H1 (cell line): ENCODE results near the gene NMRAL1. TPM values are rescaled to one million over a fixed set of nuclear protein-coding genes. Genes with fewer than 3 reads are reported as not detected.

Experiments
- CTCF ChIA-PET: fragments of 300-600 bp; sonication (Branson Sonifier 250); formaldehyde crosslinking; loops from one replicate; lab custom pipeline; 2021; ENCODE audit not compliant: partially characterized antibody; lab: Charles Lee
- POLR2A ChIA-PET: fragments of 300-600 bp; sonication (Branson Sonifier 250); formaldehyde crosslinking; loops from one replicate; lab custom pipeline; 2021; ENCODE audit warnings: inconsistent platforms; ENCODE audit not compliant: partially characterized antibody; lab: Charles Lee
- DNase-seq, 2 experiments: peaks; one replicate each; pipeline versions ENCODE4 v3.0.0 to v3.0.0-alpha.2; 2010 to 2022; ENCODE audit warnings: low spot score in 2 of 2, low read depth in 1 of 2, mixed read lengths in 1 of 2
- FAIRE-seq: peaks from 2 replicates; lab custom pipeline; 2011; peaks lifted over from hg19 to GRCh38; lab: Jason Lieb, UNC
- H2AFZ ChIP-seq: 2 replicates; pipeline ENCODE4 v1.8.1; 2012; ENCODE audit warnings: low read length, inconsistent platforms
- H2AK5ac ChIP-seq: 2 replicates; pipeline ENCODE4 v1.6.1; 2013; ENCODE audit warnings: low read depth, low read length
- H2BK120ac ChIP-seq: replicated peaks from 2 replicates; pipeline ENCODE3; 2013; ENCODE audit warnings: low read depth, low read length, inconsistent platforms
- H2BK12ac ChIP-seq: 2 replicates; pipeline ENCODE4 v1.6.1; 2013; ENCODE audit warnings: low read depth, low read length
- H2BK15ac ChIP-seq: 2 replicates; pipeline ENCODE4 v1.6.1; 2013; ENCODE audit warnings: low read length
- H2BK20ac ChIP-seq: 2 replicates; pipeline ENCODE4 v1.6.1; 2013; ENCODE audit warnings: low read length
- H2BK5ac ChIP-seq: 2 replicates; pipeline ENCODE4 v1.6.1; 2013; ENCODE audit warnings: low read depth, low read length
- H3K14ac ChIP-seq: 2 replicates; pipeline ENCODE4 v1.6.1; 2013; ENCODE audit warnings: inconsistent platforms; ENCODE audit not compliant: insufficient read length
- H3K18ac ChIP-seq: 2 replicates; pipeline ENCODE4 v1.6.1; 2013; ENCODE audit warnings: low read length; ENCODE audit errors: extremely low read depth
- H3K23ac ChIP-seq: 2 replicates; pipeline ENCODE4 v1.6.1; 2013; ENCODE audit warnings: inconsistent platforms; ENCODE audit not compliant: insufficient read length
- H3K23me2 ChIP-seq: 2 replicates; pipeline ENCODE4 v1.6.1; 2013; ENCODE audit warnings: low read depth, low read length
- H3K27ac ChIP-seq: 2 replicates; pipeline ENCODE4 v1.6.1; 2011; ENCODE audit warnings: low read depth, low read length, inconsistent platforms
- H3K27me3 ChIP-seq, 4 experiments: replicated peaks in 1 of 4; 1 replicate in 1 of 4; 2 replicates in 3 of 4; pipeline versions ENCODE4 v1.6.1 to v1.8.1; 2011 to 2013; ENCODE audit warnings: low read length in 3 of 4, mild to moderate bottlenecking in 3 of 4, inconsistent platforms in 2 of 4, mixed read lengths in 2 of 4, moderate library complexity in 1 of 4; ENCODE audit not compliant: control insufficient read depth in 3 of 4, insufficient read depth in 3 of 4; ENCODE audit errors: extremely low read depth in 1 of 4
- H3K36me3 ChIP-seq, 4 experiments: 2 replicates each; pipeline versions ENCODE4 v1.6.1 to v1.8.1; 2011 to 2013; ENCODE audit warnings: mild to moderate bottlenecking in 4 of 4, low read length in 3 of 4, moderate library complexity in 2 of 4, control low read depth in 1 of 4, inconsistent platforms in 1 of 4; ENCODE audit not compliant: insufficient read depth in 4 of 4, control insufficient read depth in 2 of 4
- H3K4ac ChIP-seq: replicated peaks from 2 replicates; pipeline ENCODE3; 2013; ENCODE audit warnings: low read length, low read depth, mixed read lengths, inconsistent platforms; ENCODE audit not compliant: insufficient read length
- H3K4me1 ChIP-seq, 4 experiments: replicated peaks in 1 of 4; 1 replicate in 1 of 4; 2 replicates in 3 of 4; pipeline versions ENCODE4 v1.6.1 to v1.8.1; 2011 to 2013; ENCODE audit warnings: low read length in 3 of 4, inconsistent platforms in 2 of 4, mixed read lengths in 1 of 4; ENCODE audit not compliant: insufficient read depth in 4 of 4, control insufficient read depth in 3 of 4
- H3K4me2 ChIP-seq, 2 experiments: 2 replicates each; pipeline versions ENCODE4 v1.6.1 to v1.8.1; 2011 to 2013; ENCODE audit warnings: low read depth in 2 of 2, low read length in 2 of 2, control low read depth in 1 of 2, inconsistent platforms in 1 of 2, mild to moderate bottlenecking in 1 of 2; ENCODE audit not compliant: insufficient read depth in 1 of 2
- H3K4me3 ChIP-seq, 4 experiments: fragments of 200-600, 300-600 bp in 1 of 4; sonication (generic), shearing (Covaris generic), sonication (Bioruptor Twin) in 1 of 4; 2 replicates each; pipeline versions ENCODE4 v1.5.1 to v1.8.1; 2011 to 2016; ENCODE audit warnings: low read length in 4 of 4, low read depth in 3 of 4, control low read depth in 2 of 4, inconsistent platforms in 2 of 4, mild to moderate bottlenecking in 2 of 4, mixed read lengths in 1 of 4, moderate library complexity in 1 of 4; ENCODE audit not compliant: insufficient read depth in 2 of 4; ENCODE audit errors: extremely low read depth in 1 of 4
- H3K56ac ChIP-seq: replicated peaks from 2 replicates; pipeline ENCODE3; 2013; ENCODE audit warnings: low read depth, mild to moderate bottlenecking, mixed read lengths, low read length, inconsistent platforms; ENCODE audit not compliant: insufficient read length
- H3K79me1 ChIP-seq: 2 replicates; pipeline ENCODE4 v1.6.1; 2013; ENCODE audit warnings: low read depth, low read length, control low read depth
- H3K79me2 ChIP-seq, 2 experiments: 2 replicates each; pipeline versions ENCODE4 v1.6.1 to v1.8.1; 2012 to 2013; ENCODE audit warnings: low read length in 2 of 2, mild to moderate bottlenecking in 2 of 2, inconsistent platforms in 1 of 2; ENCODE audit not compliant: insufficient read depth in 2 of 2, control insufficient read depth in 1 of 2
- H3K9ac ChIP-seq, 4 experiments: replicated peaks in 1 of 4; 1 replicate in 1 of 4; 2 replicates in 3 of 4; pipeline versions ENCODE4 v1.6.1 to v1.8.1; 2011 to 2013; ENCODE audit warnings: low read depth in 3 of 4, low read length in 3 of 4, control low read depth in 2 of 4, mild to moderate bottlenecking in 2 of 4, moderate library complexity in 2 of 4, inconsistent platforms in 1 of 4; ENCODE audit errors: extremely low read depth in 1 of 4
- H3K9me3 ChIP-seq, 2 experiments: 2 replicates each; pipeline versions ENCODE4 v1.6.1 to v1.8.1; 2012 to 2013; ENCODE audit warnings: mild to moderate bottlenecking in 2 of 2, moderate library complexity in 2 of 2, control low read depth in 1 of 2, inconsistent platforms in 1 of 2, low read depth in 1 of 2, low read length in 1 of 2, mixed read lengths in 1 of 2; ENCODE audit not compliant: insufficient read depth in 2 of 2
- H4K20me1 ChIP-seq, 2 experiments: replicated peaks in 1 of 2; 2 replicates each; pipeline versions ENCODE3 to v1.8.1; 2011 to 2013; ENCODE audit warnings: inconsistent platforms in 2 of 2, low read length in 2 of 2, mild to moderate bottlenecking in 1 of 2; ENCODE audit not compliant: insufficient read depth in 2 of 2, control insufficient read depth in 1 of 2
- H4K5ac ChIP-seq: 2 replicates; pipeline ENCODE4 v1.6.1; 2013; ENCODE audit warnings: low read length, low read depth, mixed read lengths, inconsistent platforms; ENCODE audit not compliant: insufficient read length
- H4K8ac ChIP-seq: 2 replicates; pipeline ENCODE4 v1.8.0; 2013; ENCODE audit warnings: mild to moderate bottlenecking, moderate library complexity, low read length, inconsistent platforms; ENCODE audit not compliant: insufficient read depth; ENCODE audit errors: extremely low read depth
- H4K91ac ChIP-seq: replicated peaks from 2 replicates; pipeline ENCODE3; 2013; ENCODE audit warnings: low read length, mixed read lengths, inconsistent platforms; ENCODE audit not compliant: insufficient read length
- HDAC2 ChIP-seq, 2 experiments: fragments of 300-600 bp in 1 of 2; sonication (generic) in 1 of 2; IDR thresholded peaks; 2 replicates each; pipeline ENCODE4 v1.6.1; 2011 to 2012; ENCODE audit warnings: low read depth in 2 of 2, low read length in 2 of 2, mild to moderate bottlenecking in 2 of 2, moderate library complexity in 2 of 2, borderline replicate concordance in 1 of 2, inconsistent platforms in 1 of 2
- WGBS, 2 experiments: shearing (Covaris generic) in 1 of 2; methylation state at CpG; one replicate each; pipeline versions ENCODE4 v1.1.6 to v1.1.7; 2013 to 2015; ENCODE audit warnings: low lambda C conversion rate in 2 of 2, mixed read lengths in 2 of 2, inconsistent platforms in 1 of 2, low coverage in 1 of 2, missing lambda C conversion rate in 1 of 2; ENCODE audit not compliant: insufficient replicate concordance in 2 of 2, insufficient coverage in 1 of 2, insufficient read length in 1 of 2; ENCODE audit errors: extremely low coverage in 1 of 2, missing lambda C conversion rate in 1 of 2; 5-methylcytosine and 5-hydroxymethylcytosine counted together
- polyA plus RNA-seq, 7 experiments: library from polyadenylated mRNA; depleted of rRNA in 3 of 7; stranded (reverse) in 5 of 7; unstranded in 2 of 7; fragments of >200 nt in 5 of 7; fragments of 200-250 nt in 2 of 7; gene quantifications; 1 replicate in 5 of 7; 2 replicates in 1 of 7; 4 replicates in 1 of 7; pipeline versions ENCODE4 v1.2.1 to v1.2.3, GENCODE V29; 2011 to 2013; ENCODE audit warnings: missing spikeins in 2 of 7, mixed read lengths in 2 of 7
- total RNA-seq: library from RNA; stranded (reverse); fragmentation: NEBNext Ultra II Directional; extraction: Animal tissue kit (Norgen Biotek cat#: 25700); gene quantifications from 2 replicates; pipeline ENCODE4 v1.2.1, GENCODE V29; 2021

The NMRAL1 gene
- total and polyA plus RNA-seq, 2 of the 8 experiments (the other 6 are each of a cell fraction or from before 2014, with no cell fraction given) = 66.8 to 143 TPM

GRCh38 chr16:4513881-4514280 lies 39.5 kb upstream of the NMRAL1 start:
- Histone ChIP-seq H2AK5ac (no peak overlapping the region), H3K9me3 (no peaks in the 10 kb centered on the region), H4K5ac (no peak overlapping the region), H4K8ac (peak overlapping the region; percentile 57; the same call in 1 of the 2 replicates), H3K4ac (no peak overlapping the region), H3K4me2 (no peak overlapping the region), H3K9ac (no peak overlapping the region), H2BK12ac (no peak overlapping the region), H3K36me3 (peaks cover 8 to 20% (median 10%) of the 10 kb centered on the region in 4 experiments; a peak in 4 of 8 replicates), H3K23me2 (no peaks in the 10 kb centered on the region), H2BK120ac (no peak overlapping the region), H2BK5ac (no peak overlapping the region), H2BK15ac (no peak overlapping the region), H3K56ac (no peak overlapping the region), H3K27ac (no peak overlapping the region), H3K27me3 (no peaks in the 10 kb centered on the region), H3K18ac (no peak overlapping the region), H3K14ac (no peak overlapping the region), H4K20me1 (peaks cover 11 to 21% of the 10 kb centered on the region in 2 experiments), H3K79me2 (peaks cover 0 to 5% of the 10 kb centered on the region in 2 experiments; a peak in 1 of 4 replicates), H3K23ac (no peak overlapping the region), H3K4me1 (peaks cover 0 to 5% (median 2%) of the 10 kb centered on the region in 4 experiments; a peak in 6 of 7 replicates), H3K79me1 (no peaks in the 10 kb centered on the region; the same call in 1 of the 2 replicates), H4K91ac (no peak overlapping the region), H2AFZ (no peak overlapping the region), H3K4me3 (no peak overlapping the region), H2BK20ac (no peak overlapping the region)
- WGBS, 2 experiments = 85% methylated on average over 7 of the region's 7 CpGs; no CpG with 5 or more reads in 1 of the 2 experiments
- ChIA-PET POLR2A (interaction anchor here (1.6 to 3.7 kb wide), 2 partner anchors 13 to 72 kb away, joined by 4 to 8 read pairs; no protein-coding TSS in a partner anchor), CTCF (interaction anchor here (0.6 to 35.4 kb wide), 12 partner anchors 7 to 1054 kb away, joined by 3 to 968 read pairs (median 5); partner anchors contain the start of genes C16orf96 and CDIP1)
- FAIRE-seq = no peak
- no peak for TF ChIP-seq HDAC2 (IDR thresholded peaks at IDR 0.05; ENCODE audit: borderline replicate concordance in 1 of 2, low read depth in 2 of 2, low read length in 2 of 2)
- no peak for DNase-seq
